GM12878 (cell line): ENCODE results near the gene LRRC56. TPM values are rescaled to one million over a fixed set of nuclear protein-coding genes. Genes with fewer than 3 reads are reported as not detected.
A peak's percentile ranks its signal among the peaks of the same experiment; 100 is the strongest.
"Not testable (repeated sequence)": the region's sequence is repeated elsewhere in the genome, so short reads cannot be mapped to it uniquely, and the experiment has no call there.

Experiments
- ATAC-seq: fragments of 200-7000 bp; cut with Tn5 transposase; 3 replicates; pipeline ENCODE4 v1.9.1; 2020; ENCODE audit warnings: mild to moderate bottlenecking, moderate library complexity
- BruUV-seq: library from RNA; stranded (reverse); fragments of 400-500 nt; replicated peaks from 2 replicates; lab custom pipeline; 2021; lab: Mats Ljungman, UMichigan
- CTCF ChIA-PET: fragments of 300-600 bp; sonication (Branson Sonifier 250); formaldehyde crosslinking; extraction: SDS; loops from one replicate; lab custom pipeline; 2021; ENCODE audit warnings: inconsistent platforms; lab: Yijun Ruan, JAX
- POLR2A ChIA-PET: fragments of 350-600 bp; formaldehyde crosslinking; extraction: SDS; loops from one replicate; lab custom pipeline; 2021; ENCODE audit warnings: inconsistent platforms; lab: Charles Lee
- RAD21 ChIA-PET: fragments of 300-600 bp; sonication (Branson Sonifier 250); formaldehyde crosslinking; loops from one replicate; lab custom pipeline; 2023; ENCODE audit warnings: antibody characterized with exemption; ENCODE audit not compliant: unreplicated experiment; lab: Charles Lee
- SMC1A ChIA-PET: fragments of 300-600 bp; sonication (Branson Sonifier 250); formaldehyde crosslinking; loops from one replicate; lab custom pipeline; 2023; ENCODE audit not compliant: unreplicated experiment, uncharacterized antibody; lab: Charles Lee
- DNase-seq: peaks from one replicate; pipeline ENCODE4 v3.0.0-alpha.2; 2011; ENCODE audit warnings: low read depth, low spot score
- FAIRE-seq: peaks from 3 replicates; lab custom pipeline; 2011; peaks lifted over from hg19 to GRCh38; lab: Jason Lieb, UNC
- H2AFZ ChIP-seq: 2 replicates; pipeline ENCODE4 v1.6.0; 2011; ENCODE audit warnings: low read depth, low read length, control low read depth; ENCODE audit not compliant: control insufficient read depth
- H3K27ac ChIP-seq: 2 replicates; pipeline ENCODE4 v1.5.1; 2011; ENCODE audit warnings: control low read depth; ENCODE audit not compliant: control insufficient read depth, insufficient read depth
- H3K27me3 ChIP-seq, 2 experiments: replicated peaks in 1 of 2; 2 replicates each; pipeline versions ENCODE4 v1.6.0 to v1.6.1; 2011; ENCODE audit warnings: low read length in 1 of 2; ENCODE audit not compliant: control insufficient read depth in 2 of 2, insufficient read depth in 2 of 2
- H3K36me3 ChIP-seq, 2 experiments: 2 replicates each; pipeline ENCODE4 v1.5.1; 2011; ENCODE audit warnings: low read length in 1 of 2; ENCODE audit not compliant: control insufficient read depth in 2 of 2, insufficient read depth in 2 of 2
- H3K4me1 ChIP-seq: 2 replicates; pipeline ENCODE4 v1.6.1; 2011; ENCODE audit warnings: mild to moderate bottlenecking, low read length, moderate library complexity, mixed read lengths; ENCODE audit not compliant: control insufficient read depth, insufficient read depth
- H3K4me2 ChIP-seq: 2 replicates; pipeline ENCODE4 v1.6.0; 2011; ENCODE audit warnings: control low read depth; ENCODE audit not compliant: control insufficient read depth, insufficient read depth
- H3K4me3 ChIP-seq: fragments of 200-600 bp; sonication (generic); 2 replicates; pipeline ENCODE4 v1.5.1; 2016
- H3K79me2 ChIP-seq: 2 replicates; pipeline ENCODE4 v1.6.0; 2011; ENCODE audit warnings: low read length; ENCODE audit not compliant: control insufficient read depth, insufficient read depth
- H3K9ac ChIP-seq: 2 replicates; pipeline ENCODE4 v1.8.0; 2011; ENCODE audit warnings: low read length, control low read depth, mixed read lengths; ENCODE audit not compliant: control insufficient read depth, insufficient read depth
- H3K9me3 ChIP-seq: replicated peaks from 3 replicates; pipeline ENCODE4 v1.5.1; 2011; ENCODE audit warnings: mild to moderate bottlenecking, low read length; ENCODE audit not compliant: control insufficient read depth, insufficient read depth
- H4K20me1 ChIP-seq: 2 replicates; pipeline ENCODE4 v1.6.0; 2011; ENCODE audit not compliant: control insufficient read depth, insufficient read depth
- BHLHE40 ChIP-seq, 2 experiments: fragments of 450-650 bp in 1 of 2; IDR thresholded peaks; 2 replicates each; pipeline ENCODE4 v1.6.1; 2011 to 2017; ENCODE audit warnings: low read depth in 2 of 2, borderline replicate concordance in 1 of 2, improper control_type of control experiment in 1 of 2, low read length in 1 of 2, mild to moderate bottlenecking in 1 of 2
- E4F1 ChIP-seq: fragments of 450-650 bp; IDR thresholded peaks from 2 replicates; pipeline ENCODE4 v1.6.1; 2018; ENCODE audit warnings: borderline replicate concordance, mild to moderate bottlenecking; ENCODE audit not compliant: partially characterized antibody
- EED ChIP-seq: sonication (generic); IDR thresholded peaks from 2 replicates; pipeline ENCODE4 v1.6.1; 2016; ENCODE audit warnings: antibody characterized with exemption, low read depth
- GATAD2B ChIP-seq: fragments of 450-650 bp; conservative IDR thresholded peaks from 2 replicates; pipeline ENCODE4 v1.6.1; 2017; ENCODE audit warnings: low read depth, mild to moderate bottlenecking, moderate library complexity
- JUND ChIP-seq: IDR thresholded peaks from 2 replicates; pipeline ENCODE4 v1.6.1; 2012; ENCODE audit warnings: low read depth, mild to moderate bottlenecking, low read length, improper control_type of control experiment, moderate library complexity
- KAT2A ChIP-seq: conservative IDR thresholded peaks from 2 replicates; pipeline ENCODE4 v1.6.1; 2011; ENCODE audit warnings: low read depth, low read length; ENCODE audit not compliant: control insufficient read depth
- NR2F1 ChIP-seq: fragments of 450-650 bp; conservative IDR thresholded peaks from 2 replicates; pipeline ENCODE4 v1.6.1; 2017; ENCODE audit warnings: mild to moderate bottlenecking
- NRF1 ChIP-seq: conservative IDR thresholded peaks from 2 replicates; pipeline ENCODE4 v1.6.1; 2011; ENCODE audit warnings: mild to moderate bottlenecking, low read depth, low read length, improper control_type of control experiment
- PAX5 ChIP-seq: IDR thresholded peaks from 2 replicates; pipeline ENCODE4 v1.6.1; 2011; ENCODE audit warnings: low read depth, low read length, borderline replicate concordance
- RAD51 ChIP-seq: fragments of 450-650 bp; IDR thresholded peaks from 2 replicates; pipeline ENCODE4 v1.6.1; 2016; ENCODE audit warnings: moderate library complexity, mild to moderate bottlenecking, inconsistent platforms
- TBL1XR1 ChIP-seq: IDR thresholded peaks from 2 replicates; pipeline ENCODE4 v1.6.1; 2012; ENCODE audit warnings: low read depth, low read length, improper control_type of control experiment
- ZNF207 ChIP-seq: fragments of 450-650 bp; IDR thresholded peaks from 2 replicates; pipeline ENCODE4 v1.6.1; 2014; ENCODE audit warnings: antibody characterized with exemption, mild to moderate bottlenecking, borderline replicate concordance
- ZZZ3 ChIP-seq: IDR thresholded peaks from 2 replicates; pipeline ENCODE4 v1.6.1; 2011; ENCODE audit warnings: low read depth; ENCODE audit not compliant: control insufficient read depth, insufficient read length
- WGBS: methylation state at CpG from one replicate; pipeline ENCODE4 v1.1.6; 2016; ENCODE audit warnings: low lambda C conversion rate; ENCODE audit not compliant: insufficient replicate concordance, insufficient coverage; ENCODE audit errors: missing lambda C conversion rate; 5-methylcytosine and 5-hydroxymethylcytosine counted together
- in situ Hi-C: fragments of 300-500 bp; cut with MboI; formaldehyde crosslinking; loops from 9 replicates; pipeline ENCODE4 v1.14.3; 2018; ENCODE audit warnings: mixed read lengths
- intact Hi-C: fragments of 100-400 bp; cut with micrococcal nuclease; formaldehyde crosslinking; loops from one replicate; pipeline ENCODE4 v1.14.2; 2022; ENCODE audit not compliant: unreplicated experiment
- polyA plus RNA-seq, 11 experiments: library from polyadenylated mRNA; depleted of rRNA in 4 of 11; unstranded in 6 of 11; stranded (reverse) in 5 of 11; fragments of >200 nt; fragmentation: Nextera tagmentation in 4 of 11; fragmentation: Illumina TruSeq in 1 of 11; extraction: Ambion mirVana in 4 of 11; extraction: Trizol in 1 of 11; gene quantifications; 1 replicate in 1 of 11; 2 replicates in 10 of 11; pipeline versions ENCODE4 v1.2.1 to v1.2.3, GENCODE V29; 2011 to 2016; ENCODE audit warnings: inconsistent platforms in 2 of 11, missing spikeins in 2 of 11, low read depth in 1 of 11
- total RNA-seq, 4 experiments: library from RNA; depleted of rRNA in 3 of 4; stranded (reverse); fragments of >200 nt in 3 of 4; fragmentation: Illumina TruSeq in 1 of 4; extraction: Trizol in 1 of 4; gene quantifications; 2 replicates each; pipeline versions ENCODE4 v1.2.1 to v1.2.3, GENCODE V29; 2013 to 2021

LRRC56 gene
- total and polyA plus RNA-seq, 10 of the 15 experiments (the other 5 are each of a cell fraction or from before 2014, with no cell fraction given), result 0.02 to 1.9 (median 0.75) TPM; not detected in 1

- H3K4me2 ChIP-seq, H2AFZ ChIP-seq, RAD21 ChIA-PET, H3K9me3 ChIP-seq, intact Hi-C loops, DNase-seq, POLR2A ChIA-PET, H3K27ac ChIP-seq, SMC1A ChIA-PET, H3K36me3 ChIP-seq, in situ Hi-C loops, CTCF ChIA-PET, H3K4me3 ChIP-seq, BruUV-seq, H3K9ac ChIP-seq, H3K27me3 ChIP-seq, ATAC-seq, FAIRE-seq: not testable (repeated sequence)
- peaks cover 23% of the 10 kb centered on the region for H3K4me1 ChIP-seq
- peaks cover 28% of the 10 kb centered on the region for H3K79me2 ChIP-seq
- H4K20me1 ChIP-seq, result peaks cover 14% of the 10 kb centered on the region
- TF ChIP-seq RAD51 (peak; percentile 92), BHLHE40 (IDR thresholded peaks at IDR 0.05; ENCODE audit: borderline replicate concordance in 1 of 2, low read depth in 2 of 2, low read length in 1 of 2) (peak in 1 of 2 experiments; percentile 56; a peak in 2 of 4 replicates)
- 54% methylated on average over 13 of the region's 14 CpGs for WGBS
Observed at GRCh38 chr11:574031-574570, 36.8 kb downstream of the LRRC56 start.

- Histone ChIP-seq H3K27ac (no peak overlapping the region), H3K36me3 (peaks cover 0 to 2% of the 10 kb centered on the region in 2 experiments), H3K4me1 (peaks cover 17% of the 10 kb centered on the region), H3K79me2 (peaks cover 35% of the 10 kb centered on the region), H3K9ac (peak overlapping the region; percentile 47; the same call in 1 of the 2 replicates), H3K4me2 (peak overlapping the region; percentile 97), H3K9me3 (no peaks in the 10 kb centered on the region), H4K20me1 (peaks cover 19% of the 10 kb centered on the region), H3K4me3 (peak overlapping the region; percentile 77), H2AFZ (peak overlapping the region; percentile 90), H3K27me3 (peaks cover 0 to 3% of the 10 kb centered on the region in 2 experiments; a peak in 2 of 4 replicates)
- ChIA-PET CTCF (interaction anchor here (1.4 to 1.5 kb wide), 2 partner anchors 148 to 150 kb away, joined by 3 to 4 read pairs; no protein-coding TSS in a partner anchor), POLR2A (interaction anchor here (0.6 kb wide), 1 partner anchor 236 kb away, joined by 6 read pairs; no protein-coding TSS in a partner anchor), SMC1A (no interaction called here), RAD21 (interaction anchor here (1.5 kb wide), 1 partner anchor 39 kb away, joined by 5 read pairs; the partner anchor contains the start of gene HRAS)
- in situ Hi-C loops, result no loop called here
- no TSS peak for BruUV-seq
- FAIRE-seq (no peak), ATAC-seq (no peak), DNase-seq (no peak)
- WGBS, result 25% methylated on average over 24 of the region's 25 CpGs
- intact Hi-C loops, result no loop called here
- TF ChIP-seq E4F1 (no peak), JUND (no peak), EED (no peak), PAX5 (no peak), KAT2A (no peak), TBL1XR1 (no peak), NRF1 (no peak), GATAD2B (no peak), ZNF207 (no peak), ZZZ3 (no peak), NR2F1 (no peak)
Observed at GRCh38 chr11:574632-575312, 37.4 kb downstream of the LRRC56 start.
